Smooth muscle cell (in vitro differentiated cells): ENCODE results near the gene GPANK1. TPM values are rescaled to one million over a fixed set of nuclear protein-coding genes. Genes with fewer than 3 reads are reported as not detected.
"Not testable (repeated sequence)": the region's sequence is repeated elsewhere in the genome, so short reads cannot be mapped to it uniquely, and the experiment has no call there.

Source experiments
- DNase-seq: peaks from one replicate; lab custom pipeline; 2025; ENCODE audit not compliant: unreplicated experiment; lab: John Stamatoyannopoulos, UW
- H2AFZ ChIP-seq: fragments of 200-600 bp; sonication (generic); 2 replicates; pipeline ENCODE4 v1.6.0; 2016; ENCODE audit warnings: antibody characterized with exemption, low read depth, mild to moderate bottlenecking
- H3F3A ChIP-seq: fragments of 200-600 bp; sonication (generic); 2 replicates; pipeline ENCODE4 v1.6.0; 2017; ENCODE audit warnings: antibody characterized with exemption, low read depth
- H3K27ac ChIP-seq: fragments of 200-600 bp; sonication (generic); 2 replicates; pipeline ENCODE4 v1.5.1; 2016; ENCODE audit warnings: low read depth, mild to moderate bottlenecking
- H3K27me3 ChIP-seq: fragments of 200-600 bp; sonication (generic); 2 replicates; pipeline ENCODE4 v1.6.1; 2016; ENCODE audit warnings: low read depth, mild to moderate bottlenecking
- H3K36me3 ChIP-seq: fragments of 200-600 bp; sonication (generic); 2 replicates; pipeline ENCODE4 v1.5.1; 2016; ENCODE audit warnings: low read depth
- H3K4me1 ChIP-seq: fragments of 200-600 bp; sonication (generic); 2 replicates; pipeline ENCODE4 v1.5.1; 2016; ENCODE audit warnings: low read depth
- H3K4me2 ChIP-seq: fragments of 200-600 bp; sonication (generic); 2 replicates; pipeline ENCODE4 v1.6.0; 2016; ENCODE audit warnings: mild to moderate bottlenecking
- H3K4me3 ChIP-seq: fragments of 200-600 bp; sonication (generic); 2 replicates; pipeline ENCODE4 v1.5.1; 2016; ENCODE audit warnings: mild to moderate bottlenecking
- H3K79me2 ChIP-seq: fragments of 200-600 bp; sonication (generic); 2 replicates; pipeline ENCODE4 v1.6.0; 2016; ENCODE audit warnings: low read depth, mild to moderate bottlenecking
- H3K9ac ChIP-seq: fragments of 200-600 bp; sonication (generic); 2 replicates; pipeline ENCODE4 v1.6.0; 2016; ENCODE audit warnings: low read depth
- H3K9me3 ChIP-seq: fragments of 200-600 bp; sonication (generic); replicated peaks from 2 replicates; pipeline ENCODE4 v1.5.1; 2016; ENCODE audit warnings: low read depth
- H4K20me1 ChIP-seq: fragments of 200-600 bp; sonication (generic); 2 replicates; pipeline ENCODE4 v1.6.0; 2016; ENCODE audit warnings: low read depth
- CTCF ChIP-seq: fragments of 200-600 bp; sonication (generic); IDR thresholded peaks from 2 replicates; pipeline ENCODE4 v1.5.1; 2017; ENCODE audit warnings: borderline replicate concordance, mild to moderate bottlenecking, antibody characterized with exemption; ENCODE audit not compliant: insufficient read depth, poor library complexity, severe bottlenecking
- WGBS: methylation state at CpG from one replicate; pipeline ENCODE4 v1.1.7; 2016; ENCODE audit warnings: low lambda C conversion rate; 5-methylcytosine and 5-hydroxymethylcytosine counted together
- polyA plus RNA-seq: library from polyadenylated mRNA; unstranded; fragments of >200 nt; fragmentation: Nextera tagmentation; extraction: Ambion mirVana; gene quantifications from 2 replicates; pipeline ENCODE4 v1.2.1, GENCODE V29; 2016
- total RNA-seq: library from RNA; depleted of rRNA; stranded (reverse); fragments of >200 nt; gene quantifications from 2 replicates; pipeline ENCODE4 v1.2.3, GENCODE V29; 2014

Gene GPANK1
- total and polyA plus RNA-seq, 2 experiments from 2014 or later, result 12.5 to 19.6 TPM

- Histone ChIP-seq H3K9me3 (no peaks in the 10 kb centered on the region), H3K4me3 (no peak overlapping the region), H3F3A (no peaks in the 10 kb centered on the region), H3K79me2 (no peaks in the 10 kb centered on the region), H3K4me1 (peaks cover 21% of the 10 kb centered on the region), H4K20me1 (no peaks in the 10 kb centered on the region), H3K9ac (no peak overlapping the region), H3K27ac (no peak overlapping the region), H3K27me3 (no peaks in the 10 kb centered on the region), H2AFZ (no peak overlapping the region), H3K4me2 (no peak overlapping the region), H3K36me3 (no peaks in the 10 kb centered on the region)
- 98% methylated on average over 8 of the region's 8 CpGs for whole genome bisulfite sequencing
- no peak for DNase-seq
- TF ChIP-seq CTCF, result no peak
Observed at GRCh38 chr6:31712296-31712695, 47.5 kb upstream of the GPANK1 start.

GRCh38 chr6:31711233-31711632 is 46.4 kb upstream of the GPANK1 start:
- Histone ChIP-seq H3K9ac (no peak overlapping the region), H3K36me3 (no peaks in the 10 kb centered on the region), H3F3A (no peaks in the 10 kb centered on the region), H3K27me3 (no peaks in the 10 kb centered on the region), H3K4me3 (no peak overlapping the region), H2AFZ (no peak overlapping the region), H3K4me1 (peaks cover 21% of the 10 kb centered on the region), H3K27ac (no peak overlapping the region), H4K20me1 (no peaks in the 10 kb centered on the region), H3K4me2 (no peak overlapping the region), H3K9me3 (no peaks in the 10 kb centered on the region), H3K79me2 (no peaks in the 10 kb centered on the region)
- TF ChIP-seq CTCF, result no peak
- DNase-seq, result no peak
- WGBS, result 74% methylated on average over 8 of the region's 8 CpGs

GRCh38 chr6:31710523-31711219 is 45.9 kb upstream of the GPANK1 start:
- Histone ChIP-seq H3K27me3 (no peaks in the 10 kb centered on the region), H3K4me1 (peaks cover 21% of the 10 kb centered on the region), H3K36me3 (no peaks in the 10 kb centered on the region), H3F3A (no peaks in the 10 kb centered on the region), H3K9me3 (no peaks in the 10 kb centered on the region), H4K20me1 (no peaks in the 10 kb centered on the region), H3K4me3 (no peak overlapping the region), H3K27ac (no peak overlapping the region), H3K4me2 (no peak overlapping the region), H3K9ac (no peak overlapping the region), H2AFZ (no peak overlapping the region), H3K79me2 (no peaks in the 10 kb centered on the region)
- no peak for DNase-seq
- no peak for TF ChIP-seq CTCF
- 86% methylated on average over 5 of the region's 5 CpGs for WGBS

GRCh38 chr6:31709157-31709556 is 44.4 kb upstream of the GPANK1 start:
- not testable (repeated sequence) for H4K20me1 ChIP-seq, H3K4me2 ChIP-seq, H3K36me3 ChIP-seq, DNase-seq, H3K79me2 ChIP-seq, H3K9ac ChIP-seq, H3K27ac ChIP-seq, H3F3A ChIP-seq, H3K4me3 ChIP-seq, H3K27me3 ChIP-seq, H2AFZ ChIP-seq, H3K9me3 ChIP-seq
- WGBS, result 92% methylated on average over 11 of the region's 11 CpGs
- H3K4me1 ChIP-seq, result peaks cover 12% of the 10 kb centered on the region
